GM21528 (cell line): ENCODE results near the gene CCDC179.

Experiments used
- ATAC-seq: cut with Tn5 transposase; IDR thresholded peaks from one replicate; pipeline ENCODE4 v1.9.1; 2021; ENCODE audit warnings: mild to moderate bottlenecking, moderate library complexity; ENCODE audit not compliant: unreplicated experiment, low FRiP score

The CCDC179 gene

DNA sequence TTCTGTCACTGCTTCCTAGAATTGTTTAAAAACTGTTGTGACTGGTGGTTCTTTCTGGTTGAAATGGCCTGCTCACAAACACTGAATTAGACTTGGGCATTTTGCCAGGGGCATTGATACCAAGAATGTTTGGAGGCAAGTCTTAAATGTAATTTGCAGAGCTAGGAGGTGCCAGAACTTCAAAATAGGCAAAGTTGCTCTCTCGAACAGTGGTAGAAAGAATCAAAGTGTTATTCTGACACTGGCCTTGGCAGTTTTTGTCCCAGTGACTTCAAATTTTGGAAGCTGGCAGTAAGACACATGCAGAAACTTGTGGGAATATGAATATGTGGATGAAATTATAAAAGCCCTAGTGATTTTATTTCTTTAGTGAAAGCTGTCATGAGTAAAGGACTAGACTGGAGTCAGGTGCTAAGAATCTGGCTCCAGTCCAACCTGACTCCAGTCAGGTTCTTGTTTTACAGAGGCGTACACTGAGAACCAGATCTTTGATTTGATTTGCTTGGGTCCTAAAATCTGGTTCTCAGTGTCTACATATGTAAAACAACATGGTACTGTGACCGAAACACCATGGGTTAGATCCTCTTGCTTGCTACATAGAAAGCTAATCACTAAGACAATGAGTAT is 51.6 kb downstream of the CCDC179 start:
- peak; percentile 40 for ATAC-seq

DNA sequence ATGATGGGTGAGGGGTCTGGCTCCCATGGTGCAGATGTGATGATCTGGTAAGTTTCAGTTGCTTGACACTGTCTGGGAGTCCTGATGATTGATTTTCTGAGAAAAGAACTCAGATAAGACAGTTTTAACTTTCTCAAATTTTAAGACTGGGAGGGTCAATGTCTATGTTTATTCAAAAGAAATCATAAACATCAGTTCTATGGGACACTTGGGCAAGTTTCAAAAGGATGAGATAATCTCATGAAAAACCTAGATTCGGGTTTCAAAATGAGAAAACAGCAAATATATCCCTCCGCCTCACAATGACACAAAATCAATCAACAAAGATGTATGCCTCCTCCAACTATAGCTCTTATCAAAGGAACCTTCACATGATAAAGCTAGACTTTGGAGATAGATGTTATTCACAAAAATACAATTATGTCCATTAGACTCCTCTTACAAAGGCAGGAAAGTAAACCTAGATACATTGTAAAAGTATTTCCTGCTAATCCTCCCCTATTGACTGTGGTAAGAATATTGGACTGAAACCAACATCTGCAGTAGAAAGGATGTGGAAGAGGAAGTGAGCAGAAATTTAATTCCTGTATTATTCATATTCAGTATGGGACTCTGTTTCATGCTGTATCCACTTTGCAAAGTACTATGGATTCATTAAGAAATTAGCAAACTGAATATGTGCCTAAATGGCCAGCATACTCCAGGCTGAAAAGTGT is 52.3 kb downstream of the CCDC179 start:
- ATAC-seq, result peak; percentile 99

DNA sequence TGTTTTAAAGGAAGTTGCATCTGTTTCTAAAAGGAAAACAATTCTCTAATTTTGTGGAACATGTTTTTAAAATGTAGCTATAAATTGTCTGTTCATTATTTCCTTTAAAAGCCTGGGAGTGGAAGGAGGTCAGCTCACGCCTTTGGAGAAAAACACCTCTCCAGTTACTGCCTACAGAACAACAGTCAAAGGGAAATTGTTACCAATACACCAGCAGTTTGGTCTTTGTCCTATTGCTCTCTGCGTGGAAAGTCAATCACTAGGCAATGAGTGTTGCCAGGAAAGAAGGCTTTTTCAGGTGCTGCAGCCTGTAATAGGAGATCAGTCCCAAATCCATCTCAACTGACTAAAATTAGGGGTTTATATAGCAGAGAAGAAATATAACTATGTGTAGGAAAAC is 52.9 kb downstream of the CCDC179 start:
- ATAC-seq, result no peak

DNA sequence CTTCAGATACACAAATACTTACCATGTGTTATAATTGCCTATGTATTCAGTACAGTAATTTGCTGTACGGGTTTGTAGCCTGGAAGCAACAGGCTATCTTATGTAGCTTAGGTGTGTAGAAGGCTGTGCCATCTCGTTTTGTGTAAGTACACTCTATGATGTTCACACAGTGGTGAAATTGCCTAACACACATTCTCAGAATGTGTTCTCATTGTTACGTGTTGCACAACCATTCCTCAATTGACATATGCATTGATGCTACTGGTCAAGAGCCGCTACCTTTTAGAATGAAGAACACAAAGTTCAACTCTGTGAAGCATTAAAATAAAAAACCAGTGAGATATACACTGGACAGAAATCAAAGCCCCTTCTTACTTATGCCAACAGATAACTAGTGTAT is 57.4 kb downstream of the CCDC179 start:
- ATAC-seq, result no peak

DNA sequence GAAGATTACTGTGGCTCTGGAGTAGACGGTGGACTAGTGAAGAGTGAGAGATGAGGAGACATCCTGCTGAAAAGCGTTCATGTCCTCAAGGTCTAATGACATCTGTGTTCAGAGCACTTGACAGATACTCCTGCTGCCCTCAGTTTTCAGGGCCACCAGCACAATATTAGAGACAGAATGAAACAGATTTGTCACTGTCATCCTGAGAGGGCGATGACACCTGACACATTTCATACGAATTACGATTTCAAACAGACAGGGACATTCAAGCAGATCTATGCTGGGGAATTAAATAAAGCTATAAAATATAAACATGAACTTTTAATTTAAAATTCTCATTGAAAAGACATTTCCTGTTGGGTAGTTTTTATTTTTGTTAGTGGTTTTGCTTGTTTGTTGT is 59.8 kb downstream of the CCDC179 start:
- ATAC-seq, result no peak

DNA sequence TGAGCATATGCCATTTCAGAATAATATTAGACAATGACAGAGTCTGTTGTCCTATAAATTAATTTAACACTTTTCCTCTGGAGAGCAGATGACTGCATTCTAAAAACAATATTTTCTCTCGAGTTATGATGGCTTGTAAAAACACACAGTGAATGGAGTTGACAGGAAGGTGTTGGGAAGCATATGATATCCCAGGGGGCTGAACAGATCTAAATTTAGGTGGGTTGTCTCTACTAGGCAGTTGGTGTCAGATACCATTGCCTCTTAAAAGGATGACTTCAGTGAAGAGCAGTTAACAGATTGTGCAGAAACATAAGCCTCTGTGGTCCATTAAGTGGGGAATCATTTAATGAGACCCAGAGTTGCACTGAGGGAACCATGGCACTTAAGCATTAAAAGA is 61.4 kb downstream of the CCDC179 start:
- ATAC-seq, result no peak

DNA sequence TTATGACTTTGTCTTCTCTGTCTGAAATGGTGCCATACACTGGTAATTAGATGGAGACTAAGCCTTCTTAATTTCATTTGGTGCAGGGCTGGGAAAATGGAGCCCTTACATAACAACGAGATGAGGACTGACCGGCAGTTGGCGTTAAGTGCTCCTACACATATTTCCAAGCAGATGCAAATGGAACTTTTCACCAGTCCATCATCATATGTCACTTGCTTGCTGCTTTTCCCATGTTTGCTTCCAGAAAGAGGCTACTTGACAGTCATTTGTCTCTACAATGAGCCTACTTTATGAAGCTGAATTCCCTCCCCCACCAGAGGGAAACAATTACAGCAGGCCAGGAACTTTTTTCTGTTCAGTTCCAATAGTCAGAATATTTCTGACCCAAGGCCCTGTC is 63.2 kb downstream of the CCDC179 start:
- no peak for ATAC-seq
